D721Med (cell line): ENCODE measurements around the gene ZFYVE28.

Experiments used
- DNase-seq: peaks from one replicate; pipeline ENCODE4 v3.0.0; 2011; ENCODE audit warnings: low spot score; ENCODE audit not compliant: insufficient read length
- FAIRE-seq: peaks from 2 replicates; lab custom pipeline; 2011; peaks lifted over from hg19 to GRCh38; lab: Jason Lieb, UNC
- CTCF ChIP-seq: IDR thresholded peaks from 2 replicates; pipeline ENCODE4 v1.5.1; 2012; ENCODE audit warnings: mild to moderate bottlenecking, control low read depth; ENCODE audit not compliant: insufficient read depth; ENCODE audit errors: missing control alignments

ZFYVE28 gene

DNA sequence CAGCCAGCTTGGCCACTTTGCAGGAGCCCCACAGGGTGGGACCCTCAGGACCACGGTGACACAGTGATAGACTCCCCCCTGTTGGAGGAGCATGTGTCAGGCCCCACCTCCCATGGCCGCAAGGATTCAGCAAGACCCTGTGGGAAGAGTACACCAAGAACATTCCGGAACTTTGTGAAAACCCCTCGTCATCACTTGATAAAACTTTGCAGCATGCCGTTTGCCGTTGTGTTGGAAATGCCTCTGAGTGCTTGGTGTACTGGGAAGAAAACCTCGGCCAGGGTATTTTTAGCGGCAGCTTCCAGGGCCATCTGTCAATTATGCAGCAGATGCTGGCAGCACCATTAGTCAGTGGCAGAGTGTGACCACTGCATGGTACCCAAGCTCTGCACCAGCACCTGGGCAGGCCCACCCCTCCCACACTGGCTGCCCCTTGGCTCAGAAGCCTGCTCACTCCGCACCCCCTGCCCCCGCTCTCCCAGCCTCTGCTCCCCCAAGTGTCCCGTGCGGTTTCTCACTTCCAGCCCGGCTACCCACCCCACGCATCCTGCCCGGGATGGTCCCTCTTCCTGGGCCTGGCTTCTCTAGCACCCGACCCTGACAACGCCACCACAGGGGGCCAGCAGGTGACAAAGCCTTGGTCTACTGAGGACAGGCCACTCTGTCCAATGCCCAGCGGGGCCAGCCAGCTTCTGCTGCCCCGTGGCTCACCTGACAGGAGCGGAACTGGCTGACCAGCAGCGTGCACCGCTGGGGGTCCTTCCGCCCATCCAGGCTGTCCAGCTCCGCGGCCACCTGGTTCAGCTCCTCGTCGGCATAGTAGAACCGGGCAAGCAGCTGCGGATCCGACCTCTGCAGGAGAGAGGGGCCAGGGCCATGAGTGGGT lies 65.0 kb downstream of the ZFYVE28 start:
- DNase-seq (no peak), FAIRE-seq (no peak)
- TF ChIP-seq CTCF: no peak

- no peak for TF ChIP-seq CTCF
- DNase-seq: no peak
- no peak for FAIRE-seq
Observed at GRCh38 chr4:2352729-2353221, 65.7 kb downstream of the ZFYVE28 start.

DNA sequence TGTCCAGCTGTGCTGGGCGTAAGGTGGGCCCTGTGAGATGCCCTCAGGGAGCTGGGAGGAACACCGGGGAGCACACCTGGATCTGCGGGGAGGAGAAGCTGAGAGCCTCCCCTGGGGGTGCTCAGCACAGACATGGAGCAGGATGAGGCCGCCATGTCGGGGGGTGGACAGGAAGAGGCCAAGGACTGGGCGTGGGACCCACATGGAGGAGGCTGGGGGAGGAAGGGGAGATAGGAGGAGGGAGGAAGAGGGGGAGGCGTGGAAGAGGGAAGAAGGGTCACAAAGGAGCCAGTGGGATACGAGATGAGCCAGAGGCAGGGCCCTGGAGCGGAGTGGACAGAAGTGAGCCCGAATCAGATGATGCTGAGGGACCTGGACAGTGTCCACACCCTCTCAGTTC lies 66.3 kb downstream of the ZFYVE28 start:
- no peak for FAIRE-seq
- DNase-seq: no peak
- TF ChIP-seq CTCF: no peak

- no peak for DNase-seq
- no peak for FAIRE-seq
- no peak for TF ChIP-seq CTCF
Observed at GRCh38 chr4:2350982-2351381, 67.5 kb downstream of the ZFYVE28 start.

DNA sequence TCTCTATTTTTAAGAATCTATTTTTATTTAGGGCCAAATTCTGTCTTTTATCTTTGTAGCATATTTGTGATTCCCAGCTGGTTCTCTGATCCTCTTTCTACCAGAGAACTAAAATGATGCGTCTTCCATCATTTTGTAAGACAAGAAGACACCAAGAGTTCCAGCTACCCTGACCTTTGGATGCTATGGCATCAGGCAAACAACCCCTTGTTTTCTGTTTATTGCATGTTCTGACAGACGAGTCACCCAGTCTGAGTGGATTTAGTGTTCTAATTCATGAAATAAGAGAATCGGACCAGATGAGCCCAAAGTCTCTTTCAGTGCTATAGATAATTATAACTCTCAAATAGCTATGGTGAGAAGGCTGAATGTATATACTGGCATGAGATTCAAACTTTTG lies 69.7 kb downstream of the ZFYVE28 start:
- DNase-seq: no peak
- no peak for TF ChIP-seq CTCF
- FAIRE-seq: no peak

DNA sequence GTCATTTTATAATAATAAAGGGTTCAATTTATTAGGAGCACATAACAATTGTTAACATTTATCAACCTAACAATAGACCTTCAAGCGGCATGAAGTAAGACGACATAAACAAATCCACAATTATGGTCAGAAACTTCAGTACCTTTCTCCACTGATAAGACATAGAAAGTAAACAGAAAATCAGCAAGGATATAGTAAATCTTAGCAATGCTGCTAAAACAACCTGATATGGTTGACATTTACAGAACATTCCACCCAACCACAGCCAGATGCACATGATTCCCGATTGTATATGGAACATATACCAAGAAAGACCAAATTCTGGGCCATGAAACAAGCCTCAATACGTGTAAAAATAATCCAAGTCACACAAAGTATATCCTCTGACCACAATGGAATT lies 71.3 kb downstream of the ZFYVE28 start:
- no peak for DNase-seq

More for the DNA sequence above, 71.3 kb downstream of the ZFYVE28 start:
- no peak for TF ChIP-seq CTCF
- FAIRE-seq: no peak
